Measurements from ENCODE around the gene NOD2.

DNA sequence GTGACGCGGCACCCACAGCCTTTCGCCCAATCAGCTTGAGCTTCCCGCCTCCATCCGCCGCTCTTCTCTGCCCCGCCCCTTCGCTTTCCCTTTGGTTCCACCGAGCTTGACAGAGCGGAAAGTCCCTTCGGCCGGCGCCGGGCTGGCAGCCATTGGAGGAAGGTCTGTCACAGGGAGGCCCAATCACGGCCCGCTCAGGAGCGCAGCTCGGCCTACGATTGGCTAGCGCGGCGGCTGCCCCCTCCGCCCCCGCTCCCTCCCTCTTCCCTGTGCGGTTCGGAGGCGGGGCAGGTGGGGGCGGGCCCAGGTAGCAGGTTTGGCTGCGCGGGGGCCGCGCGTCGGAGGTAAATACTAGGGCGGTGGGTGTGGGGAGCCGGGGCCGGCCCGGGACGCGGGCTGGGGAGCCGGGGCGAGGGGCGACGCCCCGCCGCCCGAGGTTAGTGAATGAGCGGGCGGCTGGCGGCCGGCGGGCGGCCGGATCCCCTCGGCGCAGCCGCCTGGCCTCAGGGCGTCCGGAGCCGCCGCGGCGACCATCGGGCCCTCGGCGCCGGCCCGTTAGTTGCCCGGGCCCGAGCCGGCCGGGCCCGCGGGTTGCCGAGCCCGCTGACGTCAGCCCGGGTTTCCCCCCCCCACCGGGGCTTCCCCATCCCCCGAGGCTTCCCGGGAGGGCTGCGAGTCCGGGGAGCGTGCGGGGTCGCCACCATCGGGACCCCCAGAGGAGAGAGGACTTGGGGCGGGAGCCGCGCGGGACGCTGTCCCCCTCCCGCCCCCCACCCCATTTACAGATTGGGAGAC is 48.6 kb downstream of the NOD2 start, which contains the start of gene CYLD:
- TF ChIP-seq YY1 (IDR thresholded peaks at IDR 0.05; ENCODE audit: insufficient read depth, insufficient read length): peak; percentile 88
- no peak for TF ChIP-seq SUZ12 (IDR thresholded peaks at IDR 0.05; ENCODE audit: extremely low read depth, insufficient read depth, insufficient read length)
